AG04450 (cell line): Measurements from ENCODE around the gene CRACR2A. TPM values are rescaled to one million over a fixed set of nuclear protein-coding genes. Genes with fewer than 3 reads are reported as not detected.

Experiments used
- CTCF ChIA-PET: fragments of 300-600, 350-600 bp; formaldehyde crosslinking; extraction: SDS; loops from one replicate; lab custom pipeline; 2022; ENCODE audit warnings: antibody characterized with exemption, inconsistent platforms; lab: Charles Lee
- POLR2A ChIA-PET: fragments of 350-600 bp; formaldehyde crosslinking; extraction: SDS; loops from one replicate; lab custom pipeline; 2021; ENCODE audit warnings: antibody characterized with exemption, inconsistent platforms; lab: Yijun Ruan, JAX
- DNase-seq: peaks from one replicate; pipeline ENCODE4 v3.0.0-alpha.2; 2011; ENCODE audit warnings: low read depth, low spot score
- H3K27ac ChIP-seq: one replicate; pipeline ENCODE4 v1.5.1; 2012; ENCODE audit warnings: low read depth, low read length, control low read depth
- H3K27me3 ChIP-seq: one replicate; pipeline ENCODE4 v1.6.0; 2012; ENCODE audit warnings: low read length; ENCODE audit not compliant: control insufficient read depth, insufficient read depth
- H3K4me3 ChIP-seq: 2 replicates; pipeline ENCODE4 v1.5.1; 2011; ENCODE audit warnings: mild to moderate bottlenecking, low read depth, low read length, control low read depth
- H3K9me3 ChIP-seq: 2 replicates; pipeline ENCODE4 v1.5.1; 2012; ENCODE audit warnings: low read length; ENCODE audit not compliant: control insufficient read depth, insufficient read depth
- CTCF ChIP-seq: IDR thresholded peaks from 2 replicates; pipeline ENCODE4 v1.5.1; 2011; ENCODE audit warnings: low read depth, low read length, control low read depth, inconsistent platforms
- polyA plus RNA-seq: library from polyadenylated mRNA; depleted of rRNA; stranded (reverse); fragments of >200 nt; gene quantifications from 2 replicates; pipeline ENCODE4 v1.2.3, GENCODE V29; 2011

CRACR2A gene
- polyA plus RNA-seq, 1 experiment = 1.1 TPM

GRCh38 chr12:3594966-3595365 is 157.9 kb downstream of the CRACR2A start:
- H3K4me3 ChIP-seq = no peak overlapping the region
- DNase-seq = no peak
- no peaks in the 10 kb centered on the region for H3K9me3 ChIP-seq
- ChIA-PET POLR2A (no interaction called here), CTCF (no interaction called here)
- TF ChIP-seq CTCF = no peak
- no peak overlapping the region for H3K27ac ChIP-seq
- H3K27me3 ChIP-seq = peaks cover 3% of the 10 kb centered on the region

GRCh38 chr12:3593906-3594483 is 158.9 kb downstream of the CRACR2A start:
- no peak for TF ChIP-seq CTCF
- CTCF ChIA-PET = no interaction called here
- H3K27me3 ChIP-seq = no peaks in the 10 kb centered on the region
- POLR2A ChIA-PET = no interaction called here
- H3K9me3 ChIP-seq = no peaks in the 10 kb centered on the region
- H3K4me3 ChIP-seq = no peak overlapping the region
- no peak for DNase-seq
- no peak overlapping the region for H3K27ac ChIP-seq

- H3K4me3 ChIP-seq = no peak overlapping the region
- no peak overlapping the region for H3K27ac ChIP-seq
- DNase-seq = no peak
- no peaks in the 10 kb centered on the region for H3K27me3 ChIP-seq
- no peaks in the 10 kb centered on the region for H3K9me3 ChIP-seq
- no peak for TF ChIP-seq CTCF
- ChIA-PET POLR2A (no interaction called here), CTCF (no interaction called here)
Observed at GRCh38 chr12:3592856-3593625, 159.9 kb downstream of the CRACR2A start.

GRCh38 chr12:3589745-3590144 is 163.2 kb downstream of the CRACR2A start:
- Histone ChIP-seq H3K27me3 (no peaks in the 10 kb centered on the region), H3K4me3 (no peak overlapping the region), H3K9me3 (no peaks in the 10 kb centered on the region), H3K27ac (no peak overlapping the region)
- POLR2A ChIA-PET = no interaction called here
- no peak for DNase-seq
- CTCF ChIA-PET = no interaction called here
- TF ChIP-seq CTCF = no peak

- ChIA-PET POLR2A (no interaction called here), CTCF (no interaction called here)
- no peak for TF ChIP-seq CTCF
- DNase-seq = no peak
- H3K4me3 ChIP-seq = no peak overlapping the region
- H3K27me3 ChIP-seq = no peaks in the 10 kb centered on the region
- H3K9me3 ChIP-seq = no peaks in the 10 kb centered on the region; the same call in 1 of the 2 replicates
- H3K27ac ChIP-seq = no peak overlapping the region
Observed at GRCh38 chr12:3587402-3588013, 165.4 kb downstream of the CRACR2A start.
